CD4-positive, alpha-beta T cell treated with Interleukin-4 for 1 hour (primary cell): ENCODE measurements around the gene PLAC9.
A peak's percentile ranks its signal among the peaks of the same experiment; 100 is the strongest.

Experiments used
- DNase-seq, 2 donors: peaks; one replicate each; pipeline ENCODE4 v3.0.0-alpha.2; 2020 to 2022

Gene PLAC9

DNA sequence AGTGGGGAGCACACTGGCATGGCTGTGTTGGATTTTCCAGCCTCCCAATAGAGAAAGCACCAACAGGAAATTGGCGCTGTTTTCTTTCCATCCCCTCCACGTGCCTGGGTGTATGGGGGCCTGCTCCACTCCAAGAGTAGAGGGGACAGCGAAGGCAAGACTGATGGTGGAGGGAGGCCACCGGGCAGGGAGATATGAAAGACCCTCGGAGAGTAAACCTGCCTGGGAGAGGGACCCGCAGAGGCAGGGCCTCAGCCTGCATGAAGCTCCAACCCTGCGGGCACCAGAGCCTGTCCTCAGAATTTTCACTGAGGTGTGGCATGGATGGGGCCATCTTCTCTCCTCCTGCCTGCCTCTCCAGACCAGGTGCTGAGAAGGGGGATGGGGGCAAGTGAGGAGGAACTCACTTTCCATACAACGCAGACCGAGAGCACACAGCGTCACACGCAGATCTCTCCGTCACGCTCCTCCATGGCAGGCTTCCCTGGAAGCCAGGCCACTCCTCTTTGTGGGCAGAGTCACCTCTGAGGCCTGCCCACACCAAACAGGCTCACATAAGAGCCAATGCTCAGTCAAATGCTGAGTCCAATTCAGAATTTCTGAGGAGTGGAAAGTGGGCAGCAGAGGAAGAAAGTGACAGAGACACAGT lies 54.0 kb downstream of the PLAC9 start:
- DNase-seq: peak; percentile 23 to 75

GRCh38 chr10:80187060-80187459 lies 54.5 kb downstream of the PLAC9 start:
- no peak for DNase-seq

- DNase-seq: peak; percentile 85 to 92
Measured at GRCh38 chr10:80187465-80188409, 55.2 kb downstream of the PLAC9 start.

GRCh38 chr10:80188713-80189112 lies 56.2 kb downstream of the PLAC9 start:
- DNase-seq: no peak

GRCh38 chr10:80191589-80192270 lies 59.2 kb downstream of the PLAC9 start:
- DNase-seq: peak; percentile 34 to 42

- no peak for DNase-seq
Measured at GRCh38 chr10:80192553-80192952, 60.0 kb downstream of the PLAC9 start.

GRCh38 chr10:80194373-80195045 lies 62.0 kb downstream of the PLAC9 start:
- DNase-seq: no peak
